ENCODE results near the gene CXXC5. TPM values are rescaled to one million over a fixed set of nuclear protein-coding genes. Genes with fewer than 3 reads are reported as not detected.

CXXC5 gene
- total and polyA plus RNA-seq, 2 of the 4 experiments (the other 2 are of a cell fraction): 24.9 to 35.7 TPM

DNA sequence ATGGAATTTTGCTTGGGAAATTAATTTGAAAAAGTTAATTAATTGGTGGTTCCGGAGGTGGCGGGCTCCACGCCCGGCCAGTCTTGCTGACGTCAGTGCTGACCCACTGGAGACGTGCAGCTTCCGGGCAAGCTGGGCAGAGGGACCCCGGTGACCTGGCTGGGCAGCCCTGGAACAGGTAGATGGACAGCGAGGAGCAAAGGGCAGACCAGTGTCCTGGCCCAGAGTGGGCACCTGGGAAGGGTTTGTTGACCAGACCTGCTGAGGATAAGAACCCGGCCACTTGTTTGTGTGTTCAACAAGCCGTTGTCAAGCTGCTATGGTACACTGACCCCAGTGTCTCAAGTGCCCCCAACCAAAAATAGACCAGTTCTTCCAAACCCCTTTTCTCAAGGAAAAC, 17.5 kb downstream of the CXXC5 start:
- no peak for ATAC-seq (ENCODE audit: low read depth)

More for the DNA sequence above, 17.5 kb downstream of the CXXC5 start:
- no TSS peak for BruUV-seq (replicated peaks)
- Histone ChIP-seq H2BK120ac (ENCODE audit: low read depth, low read length) (no peak overlapping the region), H3K79me1 (ENCODE audit: low read depth in 1 of 2, low read length in 2 of 2) (peaks cover 44 to 89% of the 10 kb centered on the region in 2 experiments), H2AK9ac (replicated peaks; ENCODE audit: low read depth, low read length, poor library complexity) (no peak overlapping the region), H3K56ac (ENCODE audit: extremely low read depth, insufficient read depth, low read length) (no peak overlapping the region), H4K20me1 (ENCODE audit: insufficient read depth, low read length) (peaks cover 8% of the 10 kb centered on the region; the same call in 1 of the 2 replicates), H2AFZ (replicated peaks; ENCODE audit: low read length, poor library complexity) (no peak overlapping the region), H3K36me3 (ENCODE audit: control insufficient read depth, insufficient read depth, low read length) (peaks cover 3% of the 10 kb centered on the region; the same call in 1 of the 2 replicates), H3K4me1 (ENCODE audit: control insufficient read depth, insufficient read depth, low read length) (peaks cover 28% of the 10 kb centered on the region), H3K27me3 (ENCODE audit: control insufficient read depth, insufficient read depth, low read length) (no peaks in the 10 kb centered on the region), H3K9me3 (ENCODE audit: control insufficient read depth, insufficient read depth, low read length) (no peaks in the 10 kb centered on the region), H2BK5ac (ENCODE audit: low read depth, low read length, poor library complexity, severe bottlenecking) (no peak overlapping the region), H4K91ac (ENCODE audit: insufficient read depth, low read depth, low read length) (no peak overlapping the region), H3K23ac (ENCODE audit: low read depth, low read length) (no peak overlapping the region), H2BK15ac (ENCODE audit: low read depth, low read length) (no peak overlapping the region), H4K5ac (ENCODE audit: low read depth, low read length) (no peak overlapping the region), H3K4ac (ENCODE audit: low read depth, low read length) (no peak overlapping the region), H3K4me3 (ENCODE audit: insufficient read depth, low read depth, low read length) (no peak overlapping the region), H3K14ac (replicated peaks; ENCODE audit: low read depth, low read length) (no peak overlapping the region), H2BK20ac (ENCODE audit: low read depth, low read length) (no peak overlapping the region), H3K9ac (ENCODE audit: low read depth, low read length) (no peak overlapping the region), H3K9me1 (ENCODE audit: insufficient read depth, low read length) (peaks cover 27% of the 10 kb centered on the region), H2AK5ac (ENCODE audit: low read depth, low read length) (no peak overlapping the region; the same call in 1 of the 2 replicates), H4K8ac (ENCODE audit: low read depth in 2 of 2, low read length in 2 of 2) (no peak overlapping the region), H3K27ac (ENCODE audit: insufficient read depth, low read length) (no peak overlapping the region), H3K4me2 (ENCODE audit: low read depth, low read length) (no peak overlapping the region), H3K18ac (ENCODE audit: low read depth, low read length) (no peak overlapping the region)
- 96% methylated on average over 8 of the region's 11 CpGs; no CpG with 5 or more reads in 1 of the 2 experiments for WGBS, 2 experiments (ENCODE audit: extremely low coverage in 2 of 2, insufficient read length in 1 of 2)
- no peak for DNase-seq
- intact Hi-C loops (cut with micrococcal nuclease) (no loop called here), in situ Hi-C loops (cut with MboI; ENCODE audit: low sequenced_read_pairs) (no loop called here), dilution Hi-C loops (cut with HindIII; ENCODE audit: low sequenced_read_pairs, unreplicated experiment) (no loop called here)
- CTCF ChIA-PET: interaction anchor here (0.6 kb wide), 1 partner anchor 110 kb away, joined by 3 read pairs; no protein-coding TSS in a partner anchor
- POLR2A ChIA-PET (ENCODE audit: unreplicated experiment): no interaction called here
- no peak for TF ChIP-seq CEBPB (IDR thresholded peaks at IDR 0.05; ENCODE audit: low read depth, low read length)
- no peak for TF ChIP-seq MXI1 (IDR thresholded peaks at IDR 0.05; ENCODE audit: borderline replicate concordance, low read depth, low read length)
- no peak for TF ChIP-seq ELK1 (IDR thresholded peaks at IDR 0.05; ENCODE audit: borderline replicate concordance, low read depth, low read length)
- no peak for TF ChIP-seq FOS (IDR thresholded peaks at IDR 0.05; ENCODE audit: low read depth, low read length)
- TF ChIP-seq MAZ (IDR thresholded peaks at IDR 0.05; ENCODE audit: borderline replicate concordance, low read depth, low read length): no peak
- no peak for TF ChIP-seq USF2 (IDR thresholded peaks at IDR 0.05; ENCODE audit: low read depth, low read length)
- TF ChIP-seq RCOR1 (IDR thresholded peaks at IDR 0.05; ENCODE audit: insufficient replicate concordance, low read length): no peak
- no peak for TF ChIP-seq MAFK (IDR thresholded peaks at IDR 0.05; ENCODE audit: low read depth, low read length)
- TF ChIP-seq, protein P1, sequence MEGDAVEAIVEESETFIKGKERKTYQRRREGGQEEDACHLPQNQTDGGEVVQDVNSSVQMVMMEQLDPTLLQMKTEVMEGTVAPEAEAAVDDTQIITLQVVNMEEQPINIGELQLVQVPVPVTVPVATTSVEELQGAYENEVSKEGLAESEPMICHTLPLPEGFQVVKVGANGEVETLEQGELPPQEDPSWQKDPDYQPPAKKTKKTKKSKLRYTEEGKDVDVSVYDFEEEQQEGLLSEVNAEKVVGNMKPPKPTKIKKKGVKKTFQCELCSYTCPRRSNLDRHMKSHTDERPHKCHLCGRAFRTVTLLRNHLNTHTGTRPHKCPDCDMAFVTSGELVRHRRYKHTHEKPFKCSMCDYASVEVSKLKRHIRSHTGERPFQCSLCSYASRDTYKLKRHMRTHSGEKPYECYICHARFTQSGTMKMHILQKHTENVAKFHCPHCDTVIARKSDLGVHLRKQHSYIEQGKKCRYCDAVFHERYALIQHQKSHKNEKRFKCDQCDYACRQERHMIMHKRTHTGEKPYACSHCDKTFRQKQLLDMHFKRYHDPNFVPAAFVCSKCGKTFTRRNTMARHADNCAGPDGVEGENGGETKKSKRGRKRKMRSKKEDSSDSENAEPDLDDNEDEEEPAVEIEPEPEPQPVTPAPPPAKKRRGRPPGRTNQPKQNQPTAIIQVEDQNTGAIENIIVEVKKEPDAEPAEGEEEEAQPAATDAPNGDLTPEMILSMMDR (conservative IDR thresholded peaks at IDR 0.05; ENCODE audit: low read depth, low read length): no peak
- no peak for TF ChIP-seq POLR2A (IDR thresholded peaks at IDR 0.05; ENCODE audit: low read depth, low read length)
- TF ChIP-seq NFE2L2 (IDR thresholded peaks at IDR 0.05; ENCODE audit: low read depth, low read length): no peak
- TF ChIP-seq BHLHE40 (IDR thresholded peaks at IDR 0.05; ENCODE audit: low read depth, low read length): no peak
- no peak for TF ChIP-seq CHD1 (IDR thresholded peaks at IDR 0.05; ENCODE audit: low read depth, low read length)
- TF ChIP-seq RFX5 (IDR thresholded peaks at IDR 0.05; ENCODE audit: low read depth, low read length): no peak
- TF ChIP-seq SMC3 (IDR thresholded peaks at IDR 0.05; ENCODE audit: low read depth, low read length): no peak
- TF ChIP-seq RAD21 (IDR thresholded peaks at IDR 0.05; ENCODE audit: low read length): no peak

Measured in IMR-90 (cell line).